Measurements from ENCODE around the gene KDSR.
"Not testable (repeated sequence)": the region's sequence is repeated elsewhere in the genome, so short reads cannot be mapped to it uniquely, and the experiment has no call there.

KDSR gene

DNA sequence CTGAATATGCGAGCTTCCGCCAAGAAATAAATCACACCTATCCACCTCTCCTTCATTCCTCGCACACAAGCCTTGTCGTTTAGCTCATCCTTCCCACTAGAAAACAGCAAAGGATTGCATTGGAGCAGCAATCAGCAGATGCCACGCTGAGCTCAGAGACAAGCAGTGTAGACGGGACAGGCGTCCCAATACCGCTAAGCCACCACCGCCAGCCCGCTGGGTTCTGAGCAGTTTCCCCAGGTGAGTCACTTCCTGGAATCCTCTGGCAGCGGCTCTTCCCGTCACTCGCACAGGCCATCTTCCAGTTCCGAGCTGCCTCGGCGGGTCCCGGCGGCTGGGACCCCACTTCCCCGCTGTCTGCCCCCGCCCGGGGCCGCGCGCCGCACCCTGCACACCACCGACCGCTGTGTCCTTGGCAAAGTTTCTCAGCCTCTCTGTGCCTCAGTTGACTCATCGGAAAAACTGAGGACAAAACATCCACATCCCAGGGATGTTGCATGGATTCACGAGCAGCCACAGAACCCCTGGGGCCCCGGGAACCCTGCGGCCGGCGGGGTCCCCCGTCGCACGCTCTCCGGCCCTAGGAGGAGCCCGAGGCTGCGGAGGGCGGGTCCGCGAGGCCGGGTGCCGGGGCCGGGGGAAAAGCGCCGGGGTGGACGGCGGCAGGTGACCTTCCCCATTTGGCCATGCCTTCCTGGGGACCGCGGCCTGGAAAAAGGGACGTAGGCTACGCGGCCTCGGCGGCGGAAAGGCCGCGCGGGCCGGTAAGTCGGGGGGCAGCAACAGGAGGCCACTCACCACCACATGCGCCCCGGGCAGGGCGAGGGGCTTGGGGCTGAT is 573 bp downstream of the KDSR start:
- in situ Hi-C loops (cut with HindIII; ENCODE audit: low sequenced_read_pairs): no loop called here

DNA sequence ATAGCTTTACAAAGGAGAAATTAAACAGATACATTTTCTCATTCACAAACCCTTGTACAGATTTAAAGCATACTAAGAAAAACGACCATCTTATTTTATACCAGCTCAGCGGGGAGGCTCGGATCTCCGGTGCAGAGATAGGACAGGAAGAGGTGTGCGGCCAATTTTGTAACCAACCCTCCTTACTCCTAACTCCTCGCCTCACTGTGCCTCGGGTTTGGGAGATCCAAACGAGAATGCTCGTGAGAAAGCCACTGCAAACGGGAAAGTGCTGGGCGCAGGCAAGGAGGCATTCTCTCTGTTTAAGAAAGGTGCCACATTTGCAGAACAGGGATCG is 1.2 kb downstream of the KDSR start:
- in situ Hi-C loops (cut with HindIII; ENCODE audit: low sequenced_read_pairs): no loop called here

DNA sequence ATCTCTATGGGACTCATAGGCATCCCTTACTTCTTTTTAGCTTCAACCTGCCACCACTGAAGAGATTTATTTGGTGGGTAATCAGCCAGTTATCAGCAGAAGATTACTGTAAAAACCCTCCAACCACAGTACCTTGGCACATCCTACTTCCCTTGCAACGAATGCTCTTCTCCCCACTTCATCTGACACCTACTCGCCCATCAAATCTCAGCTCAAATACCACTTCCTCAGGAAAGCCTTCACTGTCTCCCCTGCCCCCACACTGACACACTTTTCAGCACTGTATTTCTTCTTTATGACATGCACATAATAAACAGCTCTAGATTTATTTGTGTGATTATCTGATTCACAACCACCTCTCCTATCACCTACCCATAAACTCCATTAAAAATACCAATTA is 3.1 kb downstream of the KDSR start:
- in situ Hi-C loops (cut with HindIII; ENCODE audit: low sequenced_read_pairs): no loop called here

DNA sequence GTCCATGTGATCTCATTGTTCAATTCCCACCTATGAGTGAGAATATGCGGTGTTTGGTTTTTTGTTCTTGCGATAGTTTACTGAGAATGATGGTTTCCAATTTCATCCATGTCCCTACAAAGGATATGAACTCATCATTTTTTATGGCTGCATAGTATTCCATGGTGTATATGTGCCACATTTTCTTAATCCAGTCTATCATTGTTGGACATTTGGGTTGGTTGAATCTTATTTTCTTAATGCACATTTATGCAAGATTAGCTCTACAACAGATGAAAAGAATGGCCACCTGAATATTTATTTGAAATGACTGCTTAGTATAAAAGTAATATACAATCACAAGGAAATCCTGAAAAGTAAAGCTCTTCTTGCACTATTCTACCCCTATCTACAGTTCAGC is 3.6 kb downstream of the KDSR start:
- in situ Hi-C loops (cut with HindIII; ENCODE audit: low sequenced_read_pairs): not testable (repeated sequence)

DNA sequence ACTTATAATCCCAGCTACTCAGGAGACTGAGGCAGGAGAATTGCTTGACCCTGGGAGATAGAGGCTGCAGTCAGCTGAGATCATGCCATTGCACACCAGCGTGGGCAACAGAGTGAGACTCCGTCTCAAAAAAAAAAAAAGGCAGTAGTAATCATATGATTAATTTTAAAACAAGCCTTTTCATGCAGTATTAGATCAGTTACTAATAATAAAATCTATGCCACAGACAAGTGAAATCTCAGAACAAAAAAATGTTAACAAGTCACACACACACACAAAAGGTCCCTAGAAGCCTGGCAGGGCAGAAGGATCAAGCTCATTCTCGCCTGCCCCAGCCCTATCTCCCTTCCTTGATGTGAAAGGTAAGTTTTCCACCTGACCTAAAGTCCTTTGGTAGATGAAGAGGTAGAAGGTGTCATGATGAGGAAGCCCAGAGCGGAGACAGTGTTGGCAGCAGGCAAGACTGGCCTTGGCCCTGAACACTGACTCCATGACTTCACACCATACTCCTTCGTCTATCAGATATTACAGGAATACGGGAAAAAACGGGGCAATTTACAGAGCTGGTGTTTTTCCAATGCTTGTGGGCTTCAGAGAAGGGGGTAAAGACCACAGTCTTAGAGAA is 10.6 kb downstream of the KDSR start:
- in situ Hi-C loops (cut with HindIII; ENCODE audit: low sequenced_read_pairs): no loop called here

DNA sequence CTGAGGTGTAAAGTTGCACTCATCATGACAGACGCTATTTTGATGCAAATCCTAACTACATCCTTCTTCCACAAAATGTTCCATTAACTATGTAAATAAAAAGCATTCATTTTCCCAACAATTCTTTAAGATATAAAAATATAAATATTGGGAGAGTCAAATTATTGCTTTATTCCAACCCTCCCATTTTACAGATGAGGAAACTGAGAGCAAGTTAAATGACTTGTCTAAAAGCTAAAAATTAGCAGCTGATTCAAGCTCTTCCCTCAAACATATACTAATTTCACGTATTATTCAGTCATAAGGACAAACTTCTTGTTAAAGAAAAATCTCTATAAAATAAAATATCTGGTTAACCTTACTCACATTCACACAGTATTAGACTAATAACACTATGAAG is 16.8 kb downstream of the KDSR start:
- in situ Hi-C loops (cut with HindIII; ENCODE audit: low sequenced_read_pairs): no loop called here

DNA sequence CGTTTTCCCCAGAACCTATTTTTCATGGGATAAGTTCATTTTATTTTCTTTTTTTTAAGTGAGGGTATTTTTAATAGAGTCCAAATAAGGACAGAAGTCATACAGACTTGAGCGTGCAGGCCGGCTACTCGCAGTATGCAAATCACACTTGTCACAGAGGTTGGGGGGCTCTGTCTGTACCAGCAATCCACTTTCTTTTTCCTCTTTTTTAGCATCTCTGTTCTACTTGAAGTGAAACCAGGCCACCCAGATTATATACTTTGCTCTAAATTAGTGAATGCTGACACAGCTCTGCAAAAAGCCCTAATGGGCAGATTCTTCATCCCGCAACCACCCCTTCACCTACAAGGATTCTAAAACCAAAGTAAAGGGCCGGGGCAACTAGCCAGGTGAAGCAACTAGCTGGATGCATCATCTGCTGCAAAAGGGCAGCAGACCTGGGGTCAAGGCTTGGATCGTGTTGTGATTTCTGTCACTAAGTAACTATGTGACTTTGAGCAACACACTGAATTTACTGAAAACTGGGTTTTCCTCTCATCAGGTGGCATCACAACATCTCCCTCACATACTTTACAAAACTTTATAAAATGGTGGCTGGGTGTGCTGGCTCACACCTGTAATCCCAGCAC is 18.4 kb downstream of the KDSR start:
- in situ Hi-C loops (cut with HindIII; ENCODE audit: low sequenced_read_pairs): loop anchor here (25.0 kb wide), 1 partner anchor 336 kb away; no protein-coding TSS in a partner anchor

DNA sequence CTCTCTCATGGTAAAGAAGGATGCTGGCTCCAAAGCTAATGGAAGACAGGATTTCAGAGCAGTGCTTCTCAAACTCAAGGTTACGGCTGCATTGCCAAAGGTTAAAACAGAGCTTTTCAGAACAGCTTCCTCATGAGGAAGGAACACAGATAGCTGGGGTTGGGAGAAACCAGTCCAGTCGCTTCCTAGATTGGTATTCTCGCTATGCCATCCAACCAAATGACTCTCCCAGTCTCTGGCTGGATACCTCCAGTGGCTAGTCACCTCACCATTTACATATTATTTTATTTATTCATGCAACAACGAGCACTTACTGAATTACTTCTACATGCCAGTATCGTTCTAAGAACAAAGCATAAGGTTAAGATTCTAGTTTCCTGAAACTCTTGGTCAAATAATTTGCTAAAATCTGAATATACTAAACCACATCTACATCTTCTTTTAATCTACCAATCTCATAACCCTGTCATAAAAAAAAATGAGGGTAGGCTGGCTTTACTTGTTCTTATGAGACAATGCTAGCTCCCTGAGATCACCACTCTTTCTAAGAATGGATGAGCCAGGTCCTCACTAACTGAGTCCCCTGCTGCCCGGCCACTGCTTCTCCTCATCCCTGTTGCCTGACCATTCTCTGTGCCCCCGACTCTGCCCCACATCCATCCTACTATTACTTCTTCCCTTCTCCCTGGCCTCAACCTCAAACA is 20.4 kb downstream of the KDSR start:
- in situ Hi-C loops (cut with HindIII; ENCODE audit: low sequenced_read_pairs): loop anchor here (25.0 kb wide), 1 partner anchor 334 kb away; no protein-coding TSS in a partner anchor

DNA sequence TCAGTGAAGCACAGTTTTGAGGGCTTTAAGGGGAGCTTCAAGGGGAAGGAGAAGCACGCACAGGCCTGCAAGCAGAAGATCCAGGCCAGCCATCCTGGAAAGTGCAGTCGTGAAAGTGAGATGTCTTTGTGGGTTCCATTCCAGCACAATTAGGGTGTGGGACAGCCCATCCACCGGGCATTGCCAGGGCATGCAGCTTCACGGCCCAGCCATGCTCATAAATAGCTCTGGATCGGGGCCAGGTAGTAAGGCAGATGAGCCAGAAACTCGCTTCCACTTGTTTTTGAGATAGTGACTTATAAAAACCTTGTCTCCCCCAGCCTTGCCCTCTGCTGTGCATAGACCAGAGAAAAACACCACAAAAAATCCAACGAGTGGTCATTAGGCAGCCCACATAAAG is 21.0 kb downstream of the KDSR start:
- in situ Hi-C loops (cut with HindIII; ENCODE audit: low sequenced_read_pairs): loop anchor here (25.0 kb wide), 1 partner anchor 334 kb away; no protein-coding TSS in a partner anchor

DNA sequence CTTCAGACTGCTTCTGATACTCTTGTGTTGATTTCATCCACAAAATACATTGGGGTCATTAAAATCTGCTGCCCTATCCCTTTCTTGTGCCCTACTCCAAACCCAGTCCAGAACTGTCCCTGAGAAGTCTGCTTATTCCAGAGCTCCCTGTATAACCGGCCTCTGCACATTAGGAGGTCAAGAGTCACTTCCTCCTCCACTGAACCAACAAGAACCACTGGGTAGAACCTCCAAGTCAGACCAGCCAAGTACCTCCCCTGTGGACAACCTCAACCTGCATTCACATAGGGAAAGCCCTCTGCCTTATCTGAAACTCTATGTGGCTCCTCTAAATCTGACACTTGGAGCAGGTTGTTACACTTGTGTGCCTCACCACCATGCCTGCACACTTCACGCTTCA is 22.1 kb downstream of the KDSR start:
- in situ Hi-C loops (cut with HindIII; ENCODE audit: low sequenced_read_pairs): loop anchor here (25.0 kb wide), 1 partner anchor 333 kb away; no protein-coding TSS in a partner anchor

DNA sequence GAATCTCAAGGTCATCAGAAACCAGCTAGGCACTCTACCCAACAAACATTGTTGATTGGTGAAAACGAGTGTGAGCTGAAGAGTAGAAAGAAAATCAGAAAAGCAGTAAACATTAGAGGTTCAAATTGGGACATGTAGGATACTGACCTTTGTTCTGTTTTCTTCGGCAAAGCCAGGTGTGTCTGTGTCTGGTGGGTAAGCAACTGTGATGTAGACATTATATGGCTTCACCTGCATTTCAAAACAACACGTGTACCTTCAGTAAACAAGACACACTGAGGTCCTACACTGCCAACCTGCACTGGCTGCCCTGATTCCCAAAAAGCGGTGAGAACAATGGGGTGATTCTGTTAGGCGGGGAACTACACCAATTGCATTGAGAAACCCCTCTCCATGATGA is 22.7 kb downstream of the KDSR start:
- in situ Hi-C loops (cut with HindIII; ENCODE audit: low sequenced_read_pairs): loop anchor here (25.0 kb wide), 1 partner anchor 332 kb away; no protein-coding TSS in a partner anchor

DNA sequence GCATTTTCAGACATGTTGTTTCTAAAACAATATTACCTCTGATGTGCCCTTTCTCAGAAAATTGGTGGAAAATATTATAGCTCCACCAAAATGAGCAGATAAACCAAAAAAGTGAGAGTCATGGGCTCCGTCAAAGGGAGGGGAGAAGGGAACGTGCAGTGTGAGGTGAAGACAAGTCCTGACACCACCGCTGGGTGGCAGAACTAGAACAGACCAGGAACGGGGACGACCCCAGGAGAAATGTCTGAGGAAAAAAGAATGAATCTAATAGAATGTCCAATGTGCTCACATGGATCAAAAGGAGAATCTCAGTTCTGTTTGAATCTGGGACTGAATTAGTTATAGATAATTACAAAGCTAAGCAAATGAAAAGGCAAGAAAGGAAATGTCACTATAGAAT is 24.8 kb downstream of the KDSR start:
- in situ Hi-C loops (cut with HindIII; ENCODE audit: low sequenced_read_pairs): loop anchor here (25.0 kb wide), 1 partner anchor 330 kb away; no protein-coding TSS in a partner anchor

DNA sequence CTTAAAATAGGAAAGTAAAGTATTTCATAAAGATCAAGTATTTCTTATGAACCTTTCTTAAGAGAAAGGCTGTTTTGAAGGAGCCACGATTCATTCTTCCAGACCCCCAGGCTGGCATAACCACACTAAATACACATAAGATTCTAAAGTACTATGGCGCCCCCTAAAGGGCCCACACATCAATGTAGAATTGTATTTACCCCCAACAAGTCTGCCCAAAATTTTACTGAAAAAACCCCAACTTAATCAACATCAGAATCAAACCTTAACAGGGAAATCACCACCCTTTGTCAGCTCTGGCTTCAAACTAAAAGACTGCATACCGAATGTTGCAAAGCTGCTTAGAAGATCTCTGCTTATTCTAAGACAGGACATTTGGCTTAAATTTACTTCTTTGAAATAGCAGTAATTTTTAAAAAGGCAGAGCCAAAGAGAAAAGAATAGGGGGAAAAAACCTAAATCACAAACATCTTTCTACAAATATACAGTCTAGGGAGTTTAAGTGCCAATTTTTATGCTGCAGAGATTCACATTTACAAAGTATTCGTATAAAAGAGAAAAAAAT is 27.0 kb downstream of the KDSR start:
- in situ Hi-C loops (cut with HindIII; ENCODE audit: low sequenced_read_pairs): loop anchor here (25.0 kb wide), 1 partner anchor 328 kb away; no protein-coding TSS in a partner anchor

DNA sequence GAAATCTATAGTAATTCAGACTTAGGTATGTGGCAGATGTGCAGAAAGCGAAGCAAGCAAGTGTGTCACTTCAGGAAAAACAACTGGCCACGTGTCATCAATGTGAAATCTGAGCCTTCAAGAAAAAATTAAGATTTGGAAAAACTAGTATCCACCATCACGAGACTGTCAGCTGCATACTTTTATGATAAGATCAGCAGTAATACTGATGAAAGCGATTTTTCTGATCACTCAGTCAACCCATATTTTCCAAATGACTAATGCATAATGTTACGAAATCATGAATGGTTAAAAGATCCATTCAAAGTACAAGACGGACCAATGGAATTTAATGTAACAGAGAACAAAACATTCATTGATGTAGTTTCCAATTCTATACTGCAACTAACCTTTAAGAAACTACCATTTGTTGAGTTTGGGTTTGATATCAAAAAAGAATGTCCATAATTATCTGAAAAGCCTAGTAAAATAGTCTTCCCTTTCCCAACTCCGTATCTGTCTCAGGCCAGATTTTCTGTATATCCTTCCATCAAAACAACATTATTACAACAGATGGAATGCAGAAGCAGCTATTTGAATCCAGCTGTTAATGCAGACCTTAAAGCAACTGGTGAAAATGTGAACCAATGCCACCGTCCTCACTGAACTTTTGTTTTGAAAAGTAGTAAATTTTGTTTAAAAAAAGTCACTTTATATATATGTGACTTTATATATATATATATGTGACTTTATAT is 30.5 kb downstream of the KDSR start:
- in situ Hi-C loops (cut with HindIII; ENCODE audit: low sequenced_read_pairs): loop anchor here (25.0 kb wide), 1 partner anchor 324 kb away; no protein-coding TSS in a partner anchor

DNA sequence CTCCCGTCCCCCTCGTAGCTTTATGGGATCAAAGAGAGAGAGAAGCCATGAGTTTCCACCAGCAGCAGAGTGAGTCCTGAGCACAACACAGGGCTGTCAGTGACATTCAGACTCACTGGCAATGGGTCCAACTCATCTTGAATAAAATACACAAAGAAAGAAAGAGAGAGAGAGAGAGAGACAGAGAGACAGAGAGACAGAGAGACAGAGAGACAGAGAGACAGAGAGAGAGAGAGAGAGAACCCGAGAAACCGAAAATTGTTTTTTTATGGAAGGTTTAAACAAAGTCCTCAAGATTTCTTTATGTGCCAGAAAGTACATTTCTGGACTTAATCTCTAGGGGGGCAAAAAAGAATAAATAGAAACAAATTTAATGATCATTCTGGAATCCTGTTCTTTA is 35.9 kb downstream of the KDSR start:
- in situ Hi-C loops (cut with HindIII; ENCODE audit: low sequenced_read_pairs): loop anchor here (25.0 kb wide), 1 partner anchor 319 kb away; no protein-coding TSS in a partner anchor

DNA sequence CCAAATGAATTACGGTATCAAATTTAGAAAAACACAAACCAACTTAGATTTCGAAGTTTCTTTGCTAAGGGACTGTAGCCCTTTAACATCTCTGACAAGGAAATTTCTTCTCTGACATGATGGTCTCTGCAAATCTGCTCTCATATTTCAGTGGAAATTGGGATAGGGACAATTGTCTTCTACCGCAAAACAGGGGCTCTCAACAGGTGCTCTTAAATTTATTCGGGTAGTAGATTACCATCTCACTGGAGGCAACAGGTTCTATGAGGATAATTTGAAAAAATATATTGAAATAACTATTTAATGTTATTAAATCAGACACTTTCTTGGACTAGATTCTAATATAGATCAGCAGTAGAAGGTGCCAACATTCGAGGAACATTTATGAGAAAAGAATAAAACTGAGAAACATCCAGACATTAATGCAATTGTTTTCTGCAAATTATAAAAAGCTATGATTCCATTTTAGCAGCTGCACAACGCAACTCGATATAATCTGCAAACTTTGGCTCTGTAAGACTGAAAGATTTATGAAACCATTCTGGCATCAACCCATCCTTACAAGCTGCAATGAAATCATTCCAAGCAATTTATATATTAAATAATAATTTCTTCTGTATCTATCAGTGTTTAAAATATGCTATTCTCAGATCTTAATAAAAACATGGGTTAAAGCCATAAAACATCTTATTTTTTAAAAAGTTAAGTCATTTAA is 37.4 kb downstream of the KDSR start:
- in situ Hi-C loops (cut with HindIII; ENCODE audit: low sequenced_read_pairs): loop anchor here (25.0 kb wide), 1 partner anchor 317 kb away; no protein-coding TSS in a partner anchor

DNA sequence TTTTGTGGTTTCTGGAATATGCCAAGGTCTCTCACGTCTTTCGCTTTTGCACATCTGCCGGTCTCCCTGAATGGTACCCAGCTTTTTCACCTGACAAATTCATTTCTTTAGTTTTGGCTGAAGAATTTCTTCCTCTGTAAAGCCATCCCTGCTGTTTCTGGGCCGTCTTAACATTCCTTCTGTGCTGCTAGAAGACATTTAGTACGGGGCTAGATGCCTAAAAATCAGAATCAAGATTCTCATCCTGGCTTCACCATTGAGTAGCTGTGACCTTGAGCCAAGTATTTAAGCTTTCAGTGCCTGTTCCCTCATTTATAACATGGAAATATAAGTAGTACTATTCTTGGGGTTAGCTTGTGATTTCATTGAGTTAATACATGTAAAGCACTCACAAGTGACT is 41.0 kb downstream of the KDSR start:
- in situ Hi-C loops (cut with HindIII; ENCODE audit: low sequenced_read_pairs): loop anchor here (25.0 kb wide), 1 partner anchor 314 kb away; no protein-coding TSS in a partner anchor

DNA sequence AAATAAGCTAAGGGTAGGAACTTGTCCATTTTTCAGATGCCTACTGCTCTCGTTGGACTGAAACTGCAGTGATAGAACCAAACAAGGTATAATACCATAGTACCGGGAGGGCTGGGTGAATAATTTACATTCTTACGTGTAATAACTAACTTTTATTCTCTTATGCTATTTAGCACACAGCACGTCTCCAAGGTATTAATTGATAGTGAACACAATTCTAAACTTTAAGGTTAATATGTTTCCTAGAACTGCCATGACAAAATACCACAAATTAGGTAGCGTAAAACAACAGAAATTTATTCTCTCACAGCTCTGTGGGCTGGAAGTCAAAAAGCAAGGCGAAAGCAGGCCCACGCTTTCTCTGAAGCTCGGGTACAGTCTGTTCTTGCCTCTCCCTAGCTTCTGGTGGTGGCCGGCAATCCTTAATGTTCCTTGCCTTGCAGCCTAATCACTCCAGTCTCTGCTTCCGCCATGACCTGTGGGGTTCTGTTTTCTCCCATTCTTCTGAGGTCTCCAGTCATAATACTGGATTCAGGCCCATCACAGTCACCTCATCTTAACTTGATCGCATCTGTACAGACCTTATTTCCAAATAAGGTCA is 41.8 kb downstream of the KDSR start:
- in situ Hi-C loops (cut with HindIII; ENCODE audit: low sequenced_read_pairs): loop anchor here (25.0 kb wide), 1 partner anchor 313 kb away; no protein-coding TSS in a partner anchor
